IMR-90 (cell line): Measurements from ENCODE around the gene USP10. TPM values are rescaled to one million over a fixed set of nuclear protein-coding genes. Genes with fewer than 3 reads are reported as not detected.

Experiments used
- ATAC-seq: fragments of 200-7000 bp; cut with Tn5 transposase; 2 replicates; pipeline ENCODE4 v1.9.1; 2020; ENCODE audit warnings: low read depth, mild to moderate bottlenecking, moderate library complexity
- BruUV-seq: library from RNA; stranded (reverse); fragments of 400-500 nt; replicated peaks from 2 replicates; lab custom pipeline; 2021; lab: Mats Ljungman, UMichigan
- CTCF ChIA-PET: fragments of 300-600 bp; formaldehyde crosslinking; extraction: SDS; loops from one replicate; lab custom pipeline; 2021; ENCODE audit warnings: antibody characterized with exemption; lab: Yijun Ruan, JAX
- POLR2A ChIA-PET: fragments of 300-600 bp; sonication (Branson Sonifier 250); formaldehyde crosslinking; loops from one replicate; lab custom pipeline; 2022; ENCODE audit warnings: antibody characterized with exemption; ENCODE audit not compliant: unreplicated experiment; lab: Charles Lee
- DNase-seq: peaks from one replicate; pipeline ENCODE4 v3.0.0; 2013
- H2AFZ ChIP-seq: replicated peaks from 2 replicates; pipeline ENCODE3; 2013; ENCODE audit warnings: low read length, mild to moderate bottlenecking; ENCODE audit not compliant: poor library complexity
- H2AK5ac ChIP-seq: 2 replicates; pipeline ENCODE4 v1.6.1; 2013; ENCODE audit warnings: low read depth, low read length, inconsistent platforms
- H2AK9ac ChIP-seq: replicated peaks from 2 replicates; pipeline ENCODE3; 2013; ENCODE audit warnings: mild to moderate bottlenecking, low read depth, low read length, moderate library complexity; ENCODE audit not compliant: poor library complexity
- H2BK120ac ChIP-seq: 2 replicates; pipeline ENCODE4 v1.6.1; 2013; ENCODE audit warnings: low read depth, low read length, inconsistent platforms
- H2BK15ac ChIP-seq: 3 replicates; pipeline ENCODE4 v1.6.1; 2013; ENCODE audit warnings: low read depth, low read length, inconsistent platforms
- H2BK20ac ChIP-seq: 2 replicates; pipeline ENCODE4 v1.6.1; 2013; ENCODE audit warnings: low read depth, mild to moderate bottlenecking, inconsistent platforms, low read length, moderate library complexity
- H2BK5ac ChIP-seq: 2 replicates; pipeline ENCODE4 v1.6.1; 2013; ENCODE audit warnings: mild to moderate bottlenecking, low read depth, low read length, inconsistent platforms; ENCODE audit not compliant: poor library complexity, severe bottlenecking
- H3K14ac ChIP-seq: replicated peaks from 2 replicates; pipeline ENCODE4 v1.6.1; 2013; ENCODE audit warnings: low read depth, low read length, inconsistent platforms
- H3K18ac ChIP-seq: 2 replicates; pipeline ENCODE4 v1.6.1; 2013; ENCODE audit warnings: low read depth, low read length, control low read depth
- H3K23ac ChIP-seq: 2 replicates; pipeline ENCODE4 v1.6.1; 2013; ENCODE audit warnings: low read depth, low read length, inconsistent platforms
- H3K27ac ChIP-seq: 2 replicates; pipeline ENCODE4 v1.5.1; 2013; ENCODE audit warnings: mild to moderate bottlenecking, control low read depth, low read length; ENCODE audit not compliant: insufficient read depth
- H3K27me3 ChIP-seq: 2 replicates; pipeline ENCODE4 v1.6.1; 2013; ENCODE audit warnings: low read length; ENCODE audit not compliant: control insufficient read depth, insufficient read depth
- H3K36me3 ChIP-seq: 2 replicates; pipeline ENCODE4 v1.6.1; 2013; ENCODE audit warnings: low read length, mixed read lengths; ENCODE audit not compliant: control insufficient read depth, insufficient read depth
- H3K4ac ChIP-seq: 2 replicates; pipeline ENCODE4 v1.6.1; 2013; ENCODE audit warnings: low read depth, low read length, inconsistent platforms
- H3K4me1 ChIP-seq: 2 replicates; pipeline ENCODE4 v1.6.1; 2013; ENCODE audit warnings: low read length, mixed read lengths; ENCODE audit not compliant: control insufficient read depth, insufficient read depth
- H3K4me2 ChIP-seq: 2 replicates; pipeline ENCODE4 v1.6.1; 2013; ENCODE audit warnings: low read depth, mild to moderate bottlenecking, control low read depth, low read length, moderate library complexity
- H3K4me3 ChIP-seq: 2 replicates; pipeline ENCODE4 v1.5.1; 2013; ENCODE audit warnings: low read depth, mild to moderate bottlenecking, control low read depth, low read length, moderate library complexity; ENCODE audit not compliant: insufficient read depth
- H3K56ac ChIP-seq: 2 replicates; pipeline ENCODE4 v1.6.1; 2013; ENCODE audit warnings: low read length, inconsistent platforms; ENCODE audit not compliant: insufficient read depth; ENCODE audit errors: extremely low read depth
- H3K79me1 ChIP-seq, 2 experiments: 2 replicates each; pipeline ENCODE4 v1.6.1; 2013; ENCODE audit warnings: low read length in 2 of 2, inconsistent platforms in 1 of 2, low read depth in 1 of 2
- H3K9ac ChIP-seq: 2 replicates; pipeline ENCODE4 v1.6.1; 2013; ENCODE audit warnings: low read depth, low read length, control low read depth
- H3K9me1 ChIP-seq: 2 replicates; pipeline ENCODE4 v1.6.1; 2013; ENCODE audit warnings: low read length, inconsistent platforms; ENCODE audit not compliant: insufficient read depth
- H3K9me3 ChIP-seq: 2 replicates; pipeline ENCODE4 v1.6.1; 2013; ENCODE audit warnings: low read length; ENCODE audit not compliant: control insufficient read depth, insufficient read depth
- H4K20me1 ChIP-seq: 2 replicates; pipeline ENCODE4 v1.6.1; 2013; ENCODE audit warnings: low read length, inconsistent platforms; ENCODE audit not compliant: insufficient read depth
- H4K5ac ChIP-seq: 2 replicates; pipeline ENCODE4 v1.6.1; 2013; ENCODE audit warnings: mild to moderate bottlenecking, low read depth, low read length, control low read depth
- H4K8ac ChIP-seq, 2 experiments: 2 replicates each; pipeline ENCODE4 v1.6.1; 2013; ENCODE audit warnings: low read depth in 2 of 2, low read length in 2 of 2, control low read depth in 1 of 2, inconsistent platforms in 1 of 2
- H4K91ac ChIP-seq: 2 replicates; pipeline ENCODE4 v1.6.1; 2013; ENCODE audit warnings: low read depth, low read length, inconsistent platforms; ENCODE audit not compliant: insufficient read depth
- BHLHE40 ChIP-seq: fragments of 150-350 bp; IDR thresholded peaks from 2 replicates; pipeline ENCODE4 v1.6.1; 2016; ENCODE audit warnings: mild to moderate bottlenecking, low read depth, low read length
- CEBPB ChIP-seq: IDR thresholded peaks from 2 replicates; pipeline ENCODE4 v1.6.1; 2012; ENCODE audit warnings: low read depth, low read length, improper control_type of control experiment
- CHD1 ChIP-seq: IDR thresholded peaks from 2 replicates; pipeline ENCODE4 v1.6.1; 2012; ENCODE audit warnings: low read depth, low read length, improper control_type of control experiment
- FOS ChIP-seq: fragments of 150-350 bp; IDR thresholded peaks from 2 replicates; pipeline ENCODE4 v1.6.1; 2016; ENCODE audit warnings: low read depth, low read length
- MAFK ChIP-seq: IDR thresholded peaks from 2 replicates; pipeline ENCODE4 v1.6.1; 2012; ENCODE audit warnings: low read depth, low read length, improper control_type of control experiment
- MXI1 ChIP-seq: IDR thresholded peaks from 2 replicates; pipeline ENCODE4 v1.6.1; 2012; ENCODE audit warnings: low read depth, mild to moderate bottlenecking, low read length, moderate library complexity, borderline replicate concordance
- RAD21 ChIP-seq: IDR thresholded peaks from 2 replicates; pipeline ENCODE4 v1.6.1; 2012; ENCODE audit warnings: low read length, improper control_type of control experiment
- RFX5 ChIP-seq: IDR thresholded peaks from 2 replicates; pipeline ENCODE4 v1.8.0; 2012; ENCODE audit warnings: low read depth, mild to moderate bottlenecking, low read length, moderate library complexity
- WGBS, 2 experiments: methylation state at CpG; one replicate each; pipeline versions ENCODE4 v1.1.5 to v1.1.7; 2013; ENCODE audit warnings: missing lambda C conversion rate in 2 of 2; ENCODE audit not compliant: insufficient read length in 1 of 2; ENCODE audit errors: extremely low coverage in 2 of 2; 5-methylcytosine and 5-hydroxymethylcytosine counted together
- dilution Hi-C: fragments of 300-500 bp; cut with HindIII; formaldehyde crosslinking; loops from one replicate; pipeline ENCODE4 v1.14.3; 2018; ENCODE audit warnings: low sequenced_read_pairs; ENCODE audit not compliant: unreplicated experiment
- in situ Hi-C: fragments of 300-500 bp; cut with MboI; formaldehyde crosslinking; loops from 3 replicates; pipeline ENCODE4 v1.14.3; 2019; ENCODE audit warnings: low sequenced_read_pairs, inconsistent platforms, mixed read lengths
- intact Hi-C: fragments of 100-400 bp; cut with micrococcal nuclease; formaldehyde crosslinking; loops from 2 replicates; pipeline ENCODE4 v1.10.0; 2022
- polyA plus RNA-seq, 3 experiments: library from polyadenylated mRNA; depleted of rRNA; stranded (reverse); fragments of >200 nt; gene quantifications; 2 replicates each; pipeline ENCODE4 v1.2.3, GENCODE V29; 2012; ENCODE audit warnings: low replicate concordance in 1 of 3
- total RNA-seq: library from RNA; depleted of rRNA; stranded (reverse); fragments of >200 nt; gene quantifications from 2 replicates; pipeline ENCODE4 v1.2.3, GENCODE V29; 2012
- TF ChIP-seq, protein P1 (sequence below): fragments of 150-350 bp; IDR thresholded peaks from 2 replicates; pipeline ENCODE4 v1.6.1; 2016; ENCODE audit warnings: low read depth, mild to moderate bottlenecking, low read length, moderate library complexity, borderline replicate concordance
- TF ChIP-seq, protein P2 (sequence below): conservative IDR thresholded peaks from 2 replicates; pipeline ENCODE4 v1.5.1; 2012; ENCODE audit warnings: mild to moderate bottlenecking, low read depth, low read length, improper control_type of control experiment
- TF ChIP-seq, protein P3 (sequence below): fragments of 150-350 bp; IDR thresholded peaks from 2 replicates; pipeline ENCODE4 v1.6.1; 2017; ENCODE audit warnings: mild to moderate bottlenecking, antibody characterized with exemption, low read length, low read depth

Gene USP10
- total and polyA plus RNA-seq, 2 of the 4 experiments (the other 2 are of a cell fraction), result 54.3 to 79.0 TPM

DNA sequence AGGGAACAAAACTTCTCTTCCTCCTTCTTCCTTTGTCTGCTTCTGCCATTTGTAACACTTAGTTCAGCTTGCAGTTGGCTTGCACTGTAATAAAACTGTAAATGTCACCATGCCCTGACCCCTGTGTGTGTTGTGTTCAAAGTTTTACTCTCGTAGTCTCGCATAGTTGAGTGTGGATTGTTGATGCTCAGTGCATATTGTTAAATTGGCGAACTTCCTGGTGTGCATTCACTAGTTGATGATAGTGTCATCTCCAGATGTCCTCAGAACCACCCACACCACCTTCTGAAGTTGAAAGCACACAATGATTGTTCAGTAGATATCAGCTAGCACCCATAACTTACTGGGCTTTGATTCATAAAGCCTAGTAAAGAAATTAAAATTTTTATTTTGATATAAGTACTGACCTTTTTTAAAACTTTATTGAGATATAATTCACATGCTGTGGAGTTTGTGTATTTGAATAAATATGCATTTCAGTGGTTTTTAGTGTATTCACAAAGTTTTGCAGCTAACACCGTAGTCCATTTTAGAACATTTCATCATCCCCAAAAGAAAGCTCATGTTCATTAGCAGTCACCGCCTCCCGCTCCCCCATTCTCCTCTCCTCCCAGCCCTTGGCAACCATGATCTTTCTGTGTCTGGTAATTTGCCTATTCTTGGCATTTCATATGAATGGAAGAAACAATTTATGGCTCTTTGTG lies 25.0 kb downstream of the USP10 start (continued):
- TF ChIP-seq RFX5 (no peak), RAD21 (no peak)

DNA sequence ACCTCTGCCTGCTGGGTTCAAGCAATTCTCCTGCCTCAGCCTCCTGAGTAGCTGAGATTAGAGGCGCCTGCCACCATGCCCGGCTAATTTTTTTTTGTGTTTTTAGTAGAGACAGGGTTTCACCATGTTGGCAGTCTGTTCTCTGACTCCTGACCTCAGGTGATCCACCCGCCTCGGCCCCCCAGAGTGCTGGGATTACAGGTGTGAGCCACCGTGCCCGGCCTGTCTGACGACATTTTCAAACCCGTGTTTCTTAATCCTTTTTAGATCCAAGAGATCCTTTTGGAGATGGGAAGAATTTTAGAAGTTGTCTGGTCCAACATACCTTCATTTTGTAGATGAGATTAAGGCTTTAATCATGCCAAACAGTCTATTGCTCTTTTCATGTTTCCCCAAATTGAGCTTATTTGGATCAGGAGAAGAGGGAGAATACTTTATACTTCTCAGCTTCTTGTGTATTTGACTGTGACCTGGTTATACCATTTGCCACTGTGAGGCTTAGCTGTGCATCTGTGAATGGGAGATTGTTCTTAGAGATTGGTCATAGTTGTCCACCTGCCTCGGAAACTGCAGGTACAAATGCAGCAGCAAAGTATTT lies 25.8 kb downstream of the USP10 start:
- no peaks in the 10 kb centered on the region for H3K36me3 ChIP-seq
- H3K14ac ChIP-seq, result 0 out of 2 replicates have a peak overlapping the region, but pooled peaks have one; percentile 16
- peaks cover 6 to 71% of the 10 kb centered on the region in 2 experiments; a peak in 3 of 4 replicates for H3K79me1 ChIP-seq
- no peak overlapping the region for H2BK15ac ChIP-seq
- POLR2A ChIA-PET, result no interaction called here
- 84% methylated on average over 4 of the region's 9 CpGs; no CpG with 5 or more reads in 1 of the 2 experiments for WGBS, 2 experiments
- no peak overlapping the region for H3K18ac ChIP-seq
- no peak overlapping the region for H3K56ac ChIP-seq
- peak overlapping the region; percentile 58 for H2AFZ ChIP-seq
- H2AK5ac ChIP-seq, result peak overlapping the region; percentile 42; the same call in 1 of the 2 replicates
- H3K27me3 ChIP-seq, result no peaks in the 10 kb centered on the region
- intact Hi-C loops (loop anchor here (1.0 kb wide), 3 partner anchors 53 to 214 kb away; no protein-coding TSS in a partner anchor), dilution Hi-C loops (no loop called here), in situ Hi-C loops (loop anchor here (5.0 kb wide), 3 partner anchors 48 to 213 kb away; no protein-coding TSS in a partner anchor)
- no peaks in the 10 kb centered on the region for H3K9me3 ChIP-seq
- no peak for DNase-seq
- H3K9ac ChIP-seq, result no peak overlapping the region
- H3K4me1 ChIP-seq, result peaks cover 15% of the 10 kb centered on the region
- no peak for ATAC-seq
- no peak overlapping the region for H4K91ac ChIP-seq
- H3K27ac ChIP-seq, result no peak overlapping the region
- no peak overlapping the region for H3K4ac ChIP-seq
- BruUV-seq, result no TSS peak
- no peak overlapping the region for H3K4me3 ChIP-seq
- H2BK5ac ChIP-seq, result no peak overlapping the region
- H4K8ac ChIP-seq, result no peak overlapping the region
- H4K20me1 ChIP-seq, result peaks cover 47% of the 10 kb centered on the region
- H2BK20ac ChIP-seq, result peak overlapping the region; percentile 33; the same call in 1 of the 2 replicates
- peak overlapping the region; percentile 53 for H2AK9ac ChIP-seq
- no peak overlapping the region for H3K23ac ChIP-seq
- H3K4me2 ChIP-seq, result no peak overlapping the region
- H3K9me1 ChIP-seq, result peaks cover 8% of the 10 kb centered on the region
- CTCF ChIA-PET, result interaction anchor here (0.6 to 2.4 kb wide), 11 partner anchors 13 to 665 kb away, joined by 3 to 12 read pairs (median 4); no protein-coding TSS in a partner anchor
- H4K5ac ChIP-seq, result no peak overlapping the region
- no peak overlapping the region for H2BK120ac ChIP-seq
- TF ChIP-seq, protein P1, sequence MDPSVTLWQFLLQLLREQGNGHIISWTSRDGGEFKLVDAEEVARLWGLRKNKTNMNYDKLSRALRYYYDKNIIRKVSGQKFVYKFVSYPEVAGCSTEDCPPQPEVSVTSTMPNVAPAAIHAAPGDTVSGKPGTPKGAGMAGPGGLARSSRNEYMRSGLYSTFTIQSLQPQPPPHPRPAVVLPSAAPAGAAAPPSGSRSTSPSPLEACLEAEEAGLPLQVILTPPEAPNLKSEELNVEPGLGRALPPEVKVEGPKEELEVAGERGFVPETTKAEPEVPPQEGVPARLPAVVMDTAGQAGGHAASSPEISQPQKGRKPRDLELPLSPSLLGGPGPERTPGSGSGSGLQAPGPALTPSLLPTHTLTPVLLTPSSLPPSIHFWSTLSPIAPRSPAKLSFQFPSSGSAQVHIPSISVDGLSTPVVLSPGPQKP, result no peak
- TF ChIP-seq FOS (no peak), BHLHE40 (no peak), CHD1 (no peak), MXI1 (no peak), MAFK (no peak), CEBPB (no peak)
- TF ChIP-seq, protein P2, sequence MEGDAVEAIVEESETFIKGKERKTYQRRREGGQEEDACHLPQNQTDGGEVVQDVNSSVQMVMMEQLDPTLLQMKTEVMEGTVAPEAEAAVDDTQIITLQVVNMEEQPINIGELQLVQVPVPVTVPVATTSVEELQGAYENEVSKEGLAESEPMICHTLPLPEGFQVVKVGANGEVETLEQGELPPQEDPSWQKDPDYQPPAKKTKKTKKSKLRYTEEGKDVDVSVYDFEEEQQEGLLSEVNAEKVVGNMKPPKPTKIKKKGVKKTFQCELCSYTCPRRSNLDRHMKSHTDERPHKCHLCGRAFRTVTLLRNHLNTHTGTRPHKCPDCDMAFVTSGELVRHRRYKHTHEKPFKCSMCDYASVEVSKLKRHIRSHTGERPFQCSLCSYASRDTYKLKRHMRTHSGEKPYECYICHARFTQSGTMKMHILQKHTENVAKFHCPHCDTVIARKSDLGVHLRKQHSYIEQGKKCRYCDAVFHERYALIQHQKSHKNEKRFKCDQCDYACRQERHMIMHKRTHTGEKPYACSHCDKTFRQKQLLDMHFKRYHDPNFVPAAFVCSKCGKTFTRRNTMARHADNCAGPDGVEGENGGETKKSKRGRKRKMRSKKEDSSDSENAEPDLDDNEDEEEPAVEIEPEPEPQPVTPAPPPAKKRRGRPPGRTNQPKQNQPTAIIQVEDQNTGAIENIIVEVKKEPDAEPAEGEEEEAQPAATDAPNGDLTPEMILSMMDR, result no peak
- TF ChIP-seq, protein P3, sequence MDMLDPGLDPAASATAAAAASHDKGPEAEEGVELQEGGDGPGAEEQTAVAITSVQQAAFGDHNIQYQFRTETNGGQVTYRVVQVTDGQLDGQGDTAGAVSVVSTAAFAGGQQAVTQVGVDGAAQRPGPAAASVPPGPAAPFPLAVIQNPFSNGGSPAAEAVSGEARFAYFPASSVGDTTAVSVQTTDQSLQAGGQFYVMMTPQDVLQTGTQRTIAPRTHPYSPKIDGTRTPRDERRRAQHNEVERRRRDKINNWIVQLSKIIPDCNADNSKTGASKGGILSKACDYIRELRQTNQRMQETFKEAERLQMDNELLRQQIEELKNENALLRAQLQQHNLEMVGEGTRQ, result no peak
